ENCODE results near the gene HDGF.

The HDGF gene

DNA sequence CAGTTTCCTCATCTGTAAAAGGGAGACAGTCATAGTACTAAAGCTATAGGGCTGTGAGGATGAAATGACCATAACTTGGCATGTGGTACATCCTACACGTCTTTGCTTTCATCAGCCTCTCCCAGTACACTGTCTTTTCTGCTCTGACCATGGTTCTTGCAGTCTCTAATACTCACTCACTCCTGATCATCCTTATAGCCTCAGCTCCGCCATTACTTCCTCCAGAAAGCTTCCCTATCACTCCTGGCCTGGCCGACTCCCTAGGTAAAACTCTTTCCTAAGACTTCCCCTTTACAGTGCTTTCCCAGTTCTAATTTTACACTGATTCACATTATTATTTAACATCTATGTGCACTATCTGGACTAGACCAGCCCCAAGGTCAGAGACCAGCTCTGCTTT is 5.6 kb downstream of the HDGF start:
- no peak for DNase-seq

- no peak for DNase-seq
Measured at GRCh38 chr1:156744786-156745419, 6.6 kb downstream of the HDGF start.

DNA sequence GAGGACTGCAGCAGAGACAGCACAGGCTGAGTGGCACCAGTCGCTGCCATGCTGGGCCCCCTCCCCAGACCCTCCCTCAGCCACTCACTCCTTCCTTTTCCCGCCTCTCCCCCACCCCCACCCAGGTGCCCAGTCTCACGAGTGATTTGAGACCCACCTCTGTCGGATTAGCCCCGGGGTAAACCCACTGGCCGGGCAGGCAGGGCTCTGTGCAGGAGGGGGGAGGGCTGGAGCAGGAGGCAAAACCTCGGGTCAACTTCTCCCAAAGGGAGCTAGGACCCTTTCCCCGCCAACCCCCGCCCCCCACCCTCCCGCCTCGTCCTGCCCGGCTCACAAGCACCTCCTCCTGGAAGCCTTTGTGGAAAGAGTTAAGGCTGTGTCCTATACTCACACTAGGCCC is 7.1 kb downstream of the HDGF start:
- DNase-seq, result no peak

- DNase-seq, result no peak
Measured at GRCh38 chr1:156743367-156744302, 7.8 kb downstream of the HDGF start.

DNA sequence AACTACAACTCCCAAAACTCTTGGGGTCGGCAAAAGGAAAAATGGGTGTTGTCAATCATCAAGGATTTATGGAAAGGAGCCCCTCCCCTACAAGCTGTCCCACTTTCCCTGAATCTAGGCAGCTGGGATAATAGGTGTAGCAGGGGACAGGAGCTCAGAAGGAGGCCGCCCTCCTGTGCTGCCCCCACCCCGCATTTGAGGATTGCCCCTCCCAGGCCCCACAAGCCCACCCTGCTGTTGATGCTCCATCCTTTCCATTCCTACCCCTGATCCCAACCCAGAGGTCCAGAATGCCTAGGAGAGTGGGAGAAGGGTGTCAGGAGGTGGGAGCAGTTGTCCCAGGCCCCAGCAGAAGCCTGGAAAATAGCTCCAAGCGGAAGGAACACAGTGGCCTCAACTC is 8.7 kb downstream of the HDGF start:
- DNase-seq, result no peak

GRCh38 chr1:156742017-156742416 is 9.5 kb downstream of the HDGF start:
- DNase-seq, result no peak

GRCh38 chr1:156741481-156741983 is 9.9 kb downstream of the HDGF start:
- DNase-seq, result no peak

DNA sequence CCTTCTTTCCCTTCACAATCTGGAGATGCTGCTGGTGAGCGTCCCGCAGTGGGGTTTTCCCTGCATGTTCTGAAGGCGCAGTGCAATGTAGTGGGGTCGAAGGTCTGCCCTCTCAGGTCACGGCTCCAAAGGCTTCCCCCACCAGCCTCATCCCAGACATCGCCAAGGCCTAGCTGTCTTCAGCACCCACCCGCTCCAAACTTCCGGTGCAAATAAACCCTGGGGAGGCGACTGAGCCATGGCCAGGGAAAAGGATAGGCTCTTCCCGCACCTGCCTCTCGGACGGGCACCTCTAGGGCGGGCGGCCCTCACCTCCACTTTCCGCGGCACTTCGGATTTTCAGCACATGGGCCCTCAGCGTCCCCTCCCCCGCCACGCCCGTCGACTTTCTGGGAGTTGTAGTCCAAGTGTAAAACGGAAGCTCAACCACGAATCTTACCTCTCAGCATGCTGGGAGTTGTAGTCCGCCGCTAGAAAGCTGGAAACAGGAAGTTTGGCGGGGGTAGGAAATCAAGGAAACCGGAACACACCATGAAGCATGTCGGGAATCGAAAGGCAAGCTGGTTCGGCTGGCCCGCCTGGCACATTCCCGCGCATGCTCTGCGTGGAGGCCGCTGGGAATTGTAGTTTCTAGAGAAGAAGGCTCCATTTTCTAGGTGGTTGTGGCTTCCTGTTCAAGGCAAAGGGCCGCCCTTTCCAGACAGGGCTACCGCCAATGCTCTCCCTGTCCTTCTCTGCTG is 10.6 kb downstream of the HDGF start, which contains the start of gene MRPL24:
Gene MRPL24 (minus strand): TSS at position 348 of the 740 bp plus-strand sequence. CDS start 2,384 bp downstream, outside the sequence.
- DNase-seq, result peak; percentile 80 to 99 (median 96)

GRCh38 chr1:156740237-156740740 is 11.2 kb downstream of the HDGF start:
- DNase-seq, result no peak

DNA sequence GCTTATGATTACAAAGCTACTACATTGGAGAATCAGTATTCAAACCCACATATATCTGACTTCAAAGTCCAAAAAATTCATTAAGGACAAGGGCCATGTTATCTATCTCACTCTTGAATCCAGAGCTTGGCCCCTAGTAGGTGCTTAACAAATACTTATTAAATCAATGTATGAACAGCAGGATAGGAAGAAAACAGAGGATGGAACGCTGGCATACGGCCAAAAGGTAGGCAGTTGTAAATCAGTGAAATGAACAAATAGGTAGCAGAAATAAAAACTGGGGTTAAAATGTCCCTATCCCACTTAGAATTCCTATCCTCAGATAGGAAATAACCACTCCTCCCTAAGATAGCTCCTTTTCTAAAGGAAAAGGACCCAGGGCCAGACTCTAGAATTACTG is 12.6 kb downstream of the HDGF start:
- no peak for DNase-seq

DNA sequence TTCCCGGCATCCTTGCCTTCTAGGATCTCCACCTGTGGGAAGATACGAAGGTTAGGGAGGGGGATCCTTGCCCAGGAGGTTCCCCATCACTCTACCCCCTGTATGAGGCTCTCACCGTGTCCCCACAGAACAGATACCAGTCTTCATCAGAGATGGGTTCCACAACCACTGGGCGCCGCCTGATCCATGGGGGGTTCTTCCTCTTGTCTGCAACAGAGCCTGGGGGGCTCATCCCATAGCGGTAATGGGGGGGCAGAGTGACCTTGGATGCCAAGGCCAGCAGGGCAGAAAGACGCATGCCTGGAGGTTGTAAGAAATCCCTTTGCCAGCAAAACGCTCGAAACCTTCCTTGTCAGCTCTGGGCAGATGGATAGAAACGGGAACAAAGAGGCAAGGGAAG is 13.1 kb downstream of the HDGF start:
- no peak for DNase-seq

DNA sequence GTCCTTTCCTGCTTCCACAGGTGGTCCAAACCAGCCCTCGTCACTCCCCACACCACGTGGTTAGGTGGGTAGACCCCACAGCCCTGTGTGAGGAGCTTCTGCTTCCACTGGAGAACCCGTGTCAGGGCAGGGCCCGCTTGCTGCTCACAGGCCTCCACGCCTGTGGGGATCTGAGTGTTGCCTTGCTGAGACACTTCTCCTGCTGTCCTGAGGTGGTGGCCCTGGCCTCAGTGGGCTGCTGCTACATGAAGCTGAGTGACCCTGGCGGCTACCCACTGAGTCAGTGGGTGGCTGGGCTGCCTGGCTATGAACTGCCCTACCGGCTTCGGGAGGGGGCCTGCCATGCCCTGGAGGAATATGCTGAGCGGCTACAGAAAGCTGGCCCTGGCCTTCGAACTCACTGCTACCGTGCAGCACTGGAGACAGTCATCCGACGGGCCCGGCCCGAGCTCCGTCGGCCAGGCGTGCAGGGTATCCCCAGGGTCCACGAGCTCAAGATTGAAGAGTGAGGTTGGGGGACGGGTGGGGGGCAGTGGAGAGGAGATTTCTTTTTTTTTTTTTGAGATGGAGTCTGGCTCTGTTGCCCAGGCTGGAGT is 17.4 kb downstream of the HDGF start:
- DNase-seq, result no peak

GRCh38 chr1:156728599-156729462 is 22.6 kb downstream of the HDGF start, which contains the start of gene ISG20L2:
Gene ISG20L2 (minus strand): TSS chr1:156728766. CDS start chr1:156727652, 1,114 bp downstream.
- peak; percentile 76 to 84 (median 82) for DNase-seq

GRCh38 chr1:156727926-156728598 is 23.4 kb downstream of the HDGF start, which contains the start of gene METTL25B:
Gene METTL25B (plus strand): TSS chr1:156728469. CDS start chr1:156729105, 636 bp downstream.
- peak; percentile 52 to 71 (median 66) for DNase-seq

DNA sequence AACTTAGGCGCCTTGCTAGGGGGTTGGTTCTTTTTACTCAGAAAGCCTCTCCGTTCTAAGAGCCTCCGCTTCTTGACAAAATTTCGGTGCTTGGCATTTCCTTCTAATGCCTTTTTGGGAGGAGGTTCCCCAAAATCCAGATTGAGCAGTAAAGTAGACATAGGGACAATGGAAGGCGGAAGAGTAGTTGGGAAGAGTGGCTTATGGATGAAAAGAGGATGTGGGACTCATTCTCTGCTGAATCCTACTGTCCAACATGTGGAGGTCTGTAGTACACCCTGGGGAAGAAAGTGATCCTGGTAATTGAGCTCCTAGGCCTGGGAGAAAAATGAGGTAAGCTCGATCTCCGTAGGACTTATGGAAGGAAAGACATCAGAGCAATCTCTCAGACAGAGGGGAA is 24.0 kb downstream of the HDGF start:
- no peak for DNase-seq

DNA sequence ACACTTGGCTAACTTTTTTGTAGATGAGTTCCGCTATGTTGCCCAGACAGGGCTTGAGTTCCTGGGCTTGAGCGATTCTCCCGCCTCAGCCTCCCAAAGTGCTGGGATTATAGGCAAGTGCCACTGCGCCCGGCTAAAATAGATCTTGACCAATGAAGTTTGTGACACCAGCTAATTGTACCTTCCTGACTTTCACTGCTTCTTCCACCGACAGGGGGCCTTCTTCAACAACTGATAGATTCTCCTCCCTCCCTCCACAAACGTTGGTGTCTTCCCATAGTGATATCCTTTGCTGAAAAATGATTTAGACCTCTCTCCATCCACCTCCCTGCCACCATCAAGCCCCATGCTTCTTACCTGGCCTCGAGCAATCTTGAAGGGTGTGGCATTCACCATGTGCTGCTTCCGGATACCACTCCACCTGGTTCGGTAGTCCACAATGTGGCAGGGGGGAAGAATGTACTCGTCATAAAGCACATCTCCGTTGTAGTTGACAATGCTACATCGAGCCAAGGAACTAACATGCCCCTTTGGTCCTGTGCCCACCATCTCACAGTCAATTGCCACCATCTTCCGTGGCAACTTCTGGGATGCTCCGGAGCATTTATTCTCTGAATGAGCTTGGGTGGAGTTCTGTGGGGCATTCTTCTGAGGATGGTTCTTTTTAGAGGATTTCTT is 24.8 kb downstream of the HDGF start:
- DNase-seq, result peak in 1 of 4 experiments; percentile 11

- DNase-seq, result peak; percentile 31 to 73 (median 55)
Measured at GRCh38 chr1:156725683-156726280, 25.7 kb downstream of the HDGF start.

DNA sequence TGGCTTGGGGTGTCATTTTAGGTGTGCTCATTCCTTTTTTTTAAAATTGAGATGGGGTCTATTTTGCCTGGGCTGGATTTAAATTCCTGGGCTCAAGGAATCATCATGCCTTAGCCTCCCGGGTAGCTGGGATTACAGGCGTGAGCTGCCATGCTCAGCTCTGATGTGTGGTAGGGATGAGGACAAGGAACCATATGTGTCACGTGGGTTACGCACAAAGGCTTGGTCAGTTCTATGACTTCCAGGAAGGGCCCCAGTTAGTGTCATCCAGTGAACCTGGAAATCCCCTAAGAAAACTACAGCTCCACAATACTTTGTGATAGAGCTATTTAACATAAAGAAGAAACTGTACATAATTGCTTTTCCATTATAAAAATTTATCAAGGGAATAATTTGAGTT is 29.9 kb downstream of the HDGF start:
- DNase-seq, result no peak

DNA sequence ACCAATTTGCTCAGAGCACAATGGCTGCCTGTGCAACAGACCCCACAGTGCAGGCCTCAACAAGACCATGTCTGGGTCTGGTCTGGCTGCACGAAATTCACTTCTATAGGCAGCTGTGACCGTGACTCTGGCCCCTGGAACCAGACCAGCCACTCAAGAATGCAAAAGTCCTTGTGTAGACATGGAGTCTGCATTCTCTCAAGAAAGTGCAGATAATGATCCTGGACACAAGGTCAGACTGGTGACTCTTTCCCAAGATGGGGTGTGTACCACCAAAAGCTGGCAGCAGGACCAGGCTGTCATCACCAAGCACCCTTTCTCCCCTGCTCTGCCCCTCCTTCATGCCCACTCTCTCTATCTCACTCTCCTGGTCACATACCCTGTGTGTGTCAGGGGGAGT is 30.3 kb downstream of the HDGF start:
- no peak for DNase-seq

DNA sequence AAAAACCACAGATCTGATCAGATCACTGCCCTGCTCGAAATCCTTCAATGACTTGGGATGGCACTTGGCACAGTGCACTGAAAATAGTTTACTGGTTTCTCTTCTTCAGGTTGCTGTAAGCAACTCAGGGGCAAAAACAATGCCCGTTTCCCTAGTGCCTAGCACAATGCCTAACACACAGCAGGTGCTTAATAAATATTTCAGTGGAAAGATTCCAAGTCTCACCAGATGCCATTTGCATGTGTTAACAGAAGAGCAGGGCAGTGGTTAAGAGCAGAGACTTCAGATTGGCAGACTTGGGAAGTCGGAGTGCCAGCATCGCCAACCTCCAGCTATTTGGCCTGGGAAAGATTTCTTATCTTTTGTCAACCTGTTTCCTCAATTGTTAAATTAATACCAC is 34.1 kb downstream of the HDGF start:
- no peak for DNase-seq
